Measurements from ENCODE around the gene GPX8. TPM values are rescaled to one million over a fixed set of nuclear protein-coding genes. Genes with fewer than 3 reads are reported as not detected.

The GPX8 gene
- total RNA-seq, result 1 to 10 TPM; 1.0 TPM
- 1 to 10 TPM in 1 of 2 donors, under 1 TPM in 1; 0.68 to 1.2 TPM for polyA plus RNA-seq

GRCh38 chr5:55159763-55160492 lies at the start of gene GPX8:
GPX8 (plus strand) TSS chr5:55160171; CDS start chr5:55160193, 22 bp downstream.
- TF ChIP-seq FOXA1 (IDR thresholded peaks at IDR 0.05), result no peak
- TF ChIP-seq, protein P1, sequence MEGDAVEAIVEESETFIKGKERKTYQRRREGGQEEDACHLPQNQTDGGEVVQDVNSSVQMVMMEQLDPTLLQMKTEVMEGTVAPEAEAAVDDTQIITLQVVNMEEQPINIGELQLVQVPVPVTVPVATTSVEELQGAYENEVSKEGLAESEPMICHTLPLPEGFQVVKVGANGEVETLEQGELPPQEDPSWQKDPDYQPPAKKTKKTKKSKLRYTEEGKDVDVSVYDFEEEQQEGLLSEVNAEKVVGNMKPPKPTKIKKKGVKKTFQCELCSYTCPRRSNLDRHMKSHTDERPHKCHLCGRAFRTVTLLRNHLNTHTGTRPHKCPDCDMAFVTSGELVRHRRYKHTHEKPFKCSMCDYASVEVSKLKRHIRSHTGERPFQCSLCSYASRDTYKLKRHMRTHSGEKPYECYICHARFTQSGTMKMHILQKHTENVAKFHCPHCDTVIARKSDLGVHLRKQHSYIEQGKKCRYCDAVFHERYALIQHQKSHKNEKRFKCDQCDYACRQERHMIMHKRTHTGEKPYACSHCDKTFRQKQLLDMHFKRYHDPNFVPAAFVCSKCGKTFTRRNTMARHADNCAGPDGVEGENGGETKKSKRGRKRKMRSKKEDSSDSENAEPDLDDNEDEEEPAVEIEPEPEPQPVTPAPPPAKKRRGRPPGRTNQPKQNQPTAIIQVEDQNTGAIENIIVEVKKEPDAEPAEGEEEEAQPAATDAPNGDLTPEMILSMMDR (IDR thresholded peaks at IDR 0.05; ENCODE audit: low read depth, low read length, missing input control), result peak; percentile 31
- TF ChIP-seq FOXA2 (IDR thresholded peaks at IDR 0.05), result peak; percentile 12
- peak; percentile 84 for TF ChIP-seq RAD21 (IDR thresholded peaks at IDR 0.05)
- H3K27ac ChIP-seq (ENCODE audit: low read depth in 1 of 2, low read length in 2 of 2), result no peak within 1 kb of the TSS
- H3K4me3 ChIP-seq (ENCODE audit: low read depth in 1 of 3, low read length in 3 of 3), result peak within 1 kb of the TSS in 2 of 3 donors; percentile 13 to 39
- no peaks in the 10 kb centered on the region for H3K36me3 ChIP-seq (ENCODE audit: control insufficient read depth in 4 of 4, insufficient read depth in 3 of 4, low read depth in 1 of 4, low read length in 3 of 4)
- no peaks in the 10 kb centered on the region for H3K9me3 ChIP-seq (ENCODE audit: control insufficient read depth in 4 of 4, low read length in 3 of 4)
- peak within 1 kb of the TSS in 1 of 2 donors; percentile 38 for H3K9ac ChIP-seq (ENCODE audit: low read depth in 1 of 2, low read length in 2 of 2)
- peaks cover 0 to 4% (median 0%) of the 10 kb centered on the region in 4 donors for H3K4me1 ChIP-seq (ENCODE audit: control insufficient read depth in 4 of 4, insufficient read depth in 4 of 4, low read length in 3 of 4)
- 9% methylated on average over 10 of the region's 10 CpGs for WGBS
- H3K27me3 ChIP-seq (ENCODE audit: control insufficient read depth in 4 of 4, insufficient read depth in 4 of 4, low read length in 3 of 4), result no peaks in the 10 kb centered on the region
- no peak for DNase-seq (ENCODE audit: low spot score)

- 91% methylated on average over 2 of the region's 2 CpGs for WGBS
- no peak overlapping the region for H3K9ac ChIP-seq (ENCODE audit: low read depth in 1 of 2, low read length in 2 of 2)
- H3K9me3 ChIP-seq (ENCODE audit: control insufficient read depth in 4 of 4, low read length in 3 of 4), result no peaks in the 10 kb centered on the region
- no peaks in the 10 kb centered on the region for H3K27me3 ChIP-seq (ENCODE audit: control insufficient read depth in 4 of 4, insufficient read depth in 4 of 4, low read length in 3 of 4)
- H3K36me3 ChIP-seq (ENCODE audit: control insufficient read depth in 4 of 4, insufficient read depth in 3 of 4, low read depth in 1 of 4, low read length in 3 of 4), result no peaks in the 10 kb centered on the region
- no peak overlapping the region for H3K4me3 ChIP-seq (ENCODE audit: low read depth in 1 of 3, low read length in 3 of 3)
- TF ChIP-seq RXRA (IDR thresholded peaks at IDR 0.05), result no peak
- no peak for TF ChIP-seq GABPA (IDR thresholded peaks at IDR 0.05 in 1 of 2, conservative IDR thresholded peaks at IDR 0.05 in 1 of 2)
- TF ChIP-seq EGR1 (IDR thresholded peaks at IDR 0.05; ENCODE audit: low read depth in 2 of 2), result no peak
- no peak for TF ChIP-seq SP1 (IDR thresholded peaks at IDR 0.05)
- TF ChIP-seq REST (IDR thresholded peaks at IDR 0.05), result no peak
- no peak for TF ChIP-seq YY1 (IDR thresholded peaks at IDR 0.05)
- TF ChIP-seq HNF4A (conservative IDR thresholded peaks at IDR 0.05), result no peak
- TF ChIP-seq, protein P2, sequence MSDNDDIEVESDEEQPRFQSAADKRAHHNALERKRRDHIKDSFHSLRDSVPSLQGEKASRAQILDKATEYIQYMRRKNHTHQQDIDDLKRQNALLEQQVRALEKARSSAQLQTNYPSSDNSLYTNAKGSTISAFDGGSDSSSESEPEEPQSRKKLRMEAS (IDR thresholded peaks at IDR 0.05), result no peak
- no peak for TF ChIP-seq RAD21 (IDR thresholded peaks at IDR 0.05)
- TF ChIP-seq, protein P1 (IDR thresholded peaks at IDR 0.05; ENCODE audit: low read depth, low read length, missing input control), result no peak
- TF ChIP-seq, protein P3, sequence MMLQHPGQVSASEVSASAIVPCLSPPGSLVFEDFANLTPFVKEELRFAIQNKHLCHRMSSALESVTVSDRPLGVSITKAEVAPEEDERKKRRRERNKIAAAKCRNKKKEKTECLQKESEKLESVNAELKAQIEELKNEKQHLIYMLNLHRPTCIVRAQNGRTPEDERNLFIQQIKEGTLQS (IDR thresholded peaks at IDR 0.05), result no peak
- no peak for TF ChIP-seq NR2F2 (IDR thresholded peaks at IDR 0.05)
- no peak for DNase-seq (ENCODE audit: low spot score)
- no peak overlapping the region for H3K27ac ChIP-seq (ENCODE audit: low read depth in 1 of 2, low read length in 2 of 2)
- no peaks in the 10 kb centered on the region for H3K4me1 ChIP-seq (ENCODE audit: control insufficient read depth in 4 of 4, insufficient read depth in 4 of 4, low read length in 3 of 4)
Measured at GRCh38 chr5:55110217-55110616, 49.8 kb upstream of the GPX8 start.

Measured in liver (tissue), 9 donors.